GM18858 (cell line): ENCODE data around the gene KLHL17.

Source experiments
- ATAC-seq: cut with Tn5 transposase; IDR thresholded peaks from one replicate; pipeline ENCODE4 v1.9.1; 2021; ENCODE audit not compliant: unreplicated experiment

The KLHL17 gene

GRCh38 chr1:921011-921837 lies 39.2 kb upstream of the KLHL17 start:
- no peak for ATAC-seq

DNA sequence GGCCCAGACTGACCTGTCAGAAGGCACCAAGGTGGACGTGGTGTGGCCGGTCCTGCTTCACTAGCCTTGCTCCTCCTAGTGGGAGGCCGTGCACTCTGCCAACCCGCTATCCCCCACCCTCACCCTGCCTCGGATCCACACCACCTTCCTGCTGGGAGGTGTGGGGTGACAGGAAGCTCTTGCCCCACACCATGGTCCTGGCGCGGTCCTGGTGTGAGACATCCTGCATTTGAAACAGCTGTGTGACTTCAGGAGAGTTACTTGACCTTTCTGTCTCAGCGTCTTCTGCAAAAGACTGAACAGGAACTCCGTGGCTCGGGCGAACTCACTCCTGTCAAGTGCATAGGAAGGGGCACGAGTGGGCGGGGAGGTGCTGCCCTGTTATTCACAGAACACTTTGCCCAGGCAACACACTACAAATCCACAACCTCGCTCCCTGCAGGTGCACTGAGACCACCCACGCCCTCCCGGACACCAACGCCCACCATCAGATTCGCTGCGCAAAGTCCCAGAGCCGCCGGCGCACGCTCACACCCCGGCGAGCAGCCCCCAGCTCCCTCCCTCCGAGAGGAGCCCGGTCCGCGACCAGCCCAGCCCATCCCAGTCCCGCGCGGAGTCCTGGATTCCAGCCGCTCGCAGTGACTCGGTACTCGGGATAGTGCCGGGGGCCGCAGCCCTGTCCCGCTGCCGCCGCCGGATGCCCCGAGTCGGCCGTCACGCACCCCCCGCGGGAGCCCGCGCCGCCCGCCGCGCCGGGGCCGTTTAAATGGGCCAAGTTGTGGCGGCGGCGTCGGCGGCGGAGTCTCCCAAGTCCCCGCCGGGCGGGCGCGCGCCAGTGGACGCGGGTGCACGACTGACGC lies 37.0 kb upstream of the KLHL17 start, which contains the start of gene SAMD11:
Gene SAMD11 (plus strand): TSS at position 793 of the 860 bp plus-strand sequence. CDS start 509 bp downstream, outside the sequence.
- ATAC-seq = no peak

DNA sequence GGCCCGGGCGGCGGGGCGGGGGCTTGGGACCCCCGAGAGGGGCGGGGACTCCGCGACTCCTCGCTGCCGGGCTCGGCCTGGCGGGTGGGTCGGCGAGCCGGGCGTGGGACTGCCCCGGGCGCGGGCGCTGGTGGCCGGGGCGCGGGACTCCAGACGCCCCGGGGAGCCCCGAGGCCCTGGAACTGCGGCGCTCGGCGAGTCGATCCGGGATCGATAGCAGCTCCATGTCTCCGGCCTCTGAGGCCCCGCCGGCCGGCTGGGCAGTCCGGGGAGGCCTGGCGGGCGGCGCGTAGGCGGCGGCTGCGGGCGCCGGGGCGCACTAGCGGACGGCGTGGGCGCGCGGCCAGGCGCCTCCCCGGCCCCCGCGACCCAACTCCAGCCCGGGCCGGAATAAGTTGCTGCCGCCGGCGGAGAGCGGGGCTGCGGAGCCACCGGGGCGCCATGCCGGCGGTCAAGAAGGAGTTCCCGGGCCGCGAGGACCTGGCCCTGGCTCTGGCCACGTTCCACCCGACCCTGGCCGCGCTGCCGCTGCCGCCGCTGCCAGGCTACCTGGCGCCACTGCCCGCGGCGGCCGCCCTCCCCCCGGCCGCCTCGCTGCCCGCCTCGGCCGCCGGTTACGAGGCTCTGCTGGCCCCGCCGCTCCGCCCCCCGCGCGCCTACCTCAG lies 36.3 kb upstream of the KLHL17 start:
- no peak for ATAC-seq

DNA sequence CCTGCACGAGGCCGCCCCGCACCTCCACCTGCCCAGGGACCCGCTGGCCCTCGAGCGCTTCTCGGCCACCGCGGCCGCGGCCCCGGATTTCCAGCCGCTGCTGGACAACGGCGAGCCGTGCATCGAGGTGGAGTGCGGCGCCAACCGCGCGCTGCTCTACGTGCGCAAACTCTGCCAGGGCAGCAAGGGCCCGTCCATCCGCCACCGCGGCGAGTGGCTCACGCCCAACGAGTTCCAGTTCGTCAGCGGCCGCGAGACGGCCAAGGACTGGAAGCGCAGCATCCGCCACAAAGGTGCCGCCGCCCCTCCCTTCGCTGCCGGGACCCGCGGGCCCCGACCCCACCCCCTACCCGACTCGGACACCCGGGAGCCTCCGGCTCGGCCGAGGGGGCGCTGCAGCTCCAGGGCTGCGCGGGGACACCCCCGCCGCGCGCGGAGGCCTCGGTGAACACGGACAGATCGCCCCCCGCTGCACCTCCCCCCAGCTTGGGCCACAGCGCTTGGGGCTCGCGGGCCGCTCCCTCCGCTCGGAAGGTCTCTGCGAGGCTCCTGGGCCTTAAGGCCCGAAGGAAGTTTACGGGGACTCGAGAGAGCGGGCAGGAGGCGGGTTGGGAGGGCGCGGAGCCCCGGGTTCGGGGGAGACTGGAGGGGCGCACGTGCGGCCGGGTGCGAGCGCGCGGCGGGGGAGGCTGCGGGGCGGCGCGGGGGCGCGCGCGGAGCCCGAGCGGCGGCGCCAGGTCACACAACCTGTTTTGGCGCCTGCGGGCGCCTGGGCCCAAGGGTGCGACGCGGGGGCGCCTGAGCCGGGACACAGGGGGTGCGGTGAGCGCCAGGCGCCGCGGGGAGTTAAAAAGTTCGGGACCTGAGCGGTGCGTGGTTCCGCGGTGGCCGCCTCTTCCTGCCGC lies 35.5 kb upstream of the KLHL17 start:
- ATAC-seq = no peak

GRCh38 chr1:925561-926421 lies 34.6 kb upstream of the KLHL17 start:
- ATAC-seq = no peak

DNA sequence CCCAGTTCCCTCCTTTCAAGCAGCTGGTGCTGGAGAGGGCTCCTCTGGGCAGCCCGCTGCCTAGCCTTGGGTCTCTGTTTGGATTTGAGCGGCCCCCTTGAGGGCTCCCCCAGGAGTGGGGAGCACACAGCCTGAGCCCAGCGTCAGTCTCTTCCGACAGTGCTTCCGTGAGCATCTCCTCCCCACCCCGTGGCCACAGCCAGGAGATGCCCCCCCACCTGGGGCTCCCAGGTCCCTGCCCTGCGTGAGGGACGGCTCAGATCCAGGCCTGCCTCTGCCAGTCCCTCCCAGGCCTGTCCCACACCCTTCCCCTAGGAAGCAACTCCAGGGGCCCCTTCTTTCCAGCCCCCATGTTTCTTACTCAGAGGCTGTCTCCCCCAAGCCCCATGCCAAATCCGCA lies 33.1 kb upstream of the KLHL17 start:
- ATAC-seq = no peak

DNA sequence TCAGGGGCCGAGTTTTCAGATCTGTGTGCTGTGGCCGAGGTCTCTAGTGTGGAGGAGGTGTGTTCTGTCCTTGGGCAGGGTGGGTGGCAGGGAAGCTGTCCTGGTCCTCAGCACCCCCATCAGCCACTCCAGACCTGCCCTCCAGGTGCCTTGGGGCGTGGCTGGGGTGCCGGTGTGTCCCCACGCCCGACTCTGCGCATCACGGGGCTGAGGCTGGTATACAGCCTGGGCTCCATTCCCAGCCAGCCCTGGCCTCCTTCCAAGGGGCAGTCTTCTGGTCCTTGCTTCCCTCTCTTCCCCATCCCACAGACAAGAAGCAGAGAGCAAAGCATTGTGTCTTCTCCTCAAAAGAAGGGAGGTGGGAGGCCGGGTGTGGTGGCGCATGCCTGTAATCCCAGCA lies 32.6 kb upstream of the KLHL17 start:
- no peak for ATAC-seq

DNA sequence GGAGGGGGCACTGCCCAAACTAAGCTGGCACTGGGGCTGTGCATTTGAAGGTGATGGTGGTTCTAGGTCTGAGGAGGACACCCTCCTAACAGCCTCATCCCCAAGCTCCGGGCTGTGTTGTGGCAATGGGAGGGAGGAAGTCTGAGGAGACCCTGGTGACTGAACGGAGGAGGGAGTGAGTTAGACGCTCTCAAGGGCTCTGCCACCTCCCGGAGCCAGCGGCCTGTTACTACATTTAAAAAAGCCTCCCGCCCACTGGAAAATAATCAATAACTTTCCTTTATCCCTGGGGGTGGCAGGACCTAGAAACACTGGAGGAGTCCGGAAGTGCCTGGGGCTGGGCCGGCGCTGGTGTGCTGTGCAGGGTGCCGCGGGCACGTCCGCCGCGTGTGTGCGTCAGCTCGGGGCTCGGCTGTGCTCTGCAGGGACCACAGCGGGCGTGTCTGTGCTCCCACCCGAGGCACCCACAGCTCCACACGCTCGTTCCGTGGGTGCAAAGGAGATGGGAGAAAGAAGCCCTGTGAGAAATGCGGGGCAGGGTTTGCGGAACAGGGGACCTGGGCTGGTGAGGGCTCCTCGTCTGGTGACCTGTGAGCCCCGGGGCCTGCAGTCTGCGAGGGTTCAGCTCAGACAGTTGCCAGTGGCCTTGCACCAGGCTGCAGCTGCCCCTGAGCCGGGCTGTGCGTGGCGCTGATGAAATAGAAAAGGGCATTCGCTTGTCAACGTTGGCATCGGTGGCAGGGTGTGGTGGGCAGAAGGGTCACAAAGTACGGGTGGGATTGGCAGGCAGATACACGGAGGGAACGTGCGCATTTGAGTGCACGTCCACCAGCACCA lies 31.3 kb upstream of the KLHL17 start:
- ATAC-seq = no peak

DNA sequence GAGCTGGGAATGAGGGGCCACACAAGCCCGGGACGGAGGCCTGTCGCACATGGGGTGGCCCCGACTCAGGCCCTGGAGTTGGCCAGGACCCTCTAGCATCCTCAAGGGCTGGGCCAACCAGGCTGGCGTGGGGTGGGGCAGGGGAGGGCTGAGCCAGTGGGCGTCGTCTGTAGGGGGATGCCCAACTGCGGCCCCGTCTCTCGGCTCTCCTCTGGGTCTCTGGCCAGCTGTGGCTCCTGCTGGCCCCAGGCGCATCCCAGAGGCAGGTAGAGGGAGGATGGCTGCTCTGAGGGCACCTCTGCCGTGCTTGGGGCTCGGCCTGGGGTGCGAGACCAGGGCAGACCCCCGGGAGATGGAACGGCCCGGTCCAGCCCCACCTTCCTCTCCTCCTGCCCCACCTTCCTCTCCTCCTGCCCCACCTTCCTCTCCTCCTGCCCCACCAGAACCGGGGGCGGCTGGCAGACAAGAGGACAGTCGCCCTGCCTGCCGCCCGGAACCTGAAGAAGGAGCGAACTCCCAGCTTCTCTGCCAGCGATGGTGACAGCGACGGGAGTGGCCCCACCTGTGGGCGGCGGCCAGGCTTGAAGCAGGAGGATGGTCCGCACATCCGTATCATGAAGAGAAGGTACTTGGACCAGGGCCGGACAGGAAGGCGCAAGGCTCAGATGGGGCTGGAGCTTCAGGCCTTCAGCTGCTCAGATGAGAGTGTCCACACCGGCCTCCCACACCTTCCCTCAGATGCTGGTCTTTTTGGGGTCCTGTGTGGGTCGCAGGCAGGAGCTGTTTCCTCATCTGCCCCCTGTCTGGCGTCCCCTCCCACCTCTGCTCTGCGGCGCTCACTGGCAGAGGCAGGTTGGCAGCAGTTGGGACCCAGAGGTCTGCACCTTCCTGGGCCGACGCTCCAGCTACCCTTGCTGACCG lies 30.4 kb upstream of the KLHL17 start:
- no peak for ATAC-seq

DNA sequence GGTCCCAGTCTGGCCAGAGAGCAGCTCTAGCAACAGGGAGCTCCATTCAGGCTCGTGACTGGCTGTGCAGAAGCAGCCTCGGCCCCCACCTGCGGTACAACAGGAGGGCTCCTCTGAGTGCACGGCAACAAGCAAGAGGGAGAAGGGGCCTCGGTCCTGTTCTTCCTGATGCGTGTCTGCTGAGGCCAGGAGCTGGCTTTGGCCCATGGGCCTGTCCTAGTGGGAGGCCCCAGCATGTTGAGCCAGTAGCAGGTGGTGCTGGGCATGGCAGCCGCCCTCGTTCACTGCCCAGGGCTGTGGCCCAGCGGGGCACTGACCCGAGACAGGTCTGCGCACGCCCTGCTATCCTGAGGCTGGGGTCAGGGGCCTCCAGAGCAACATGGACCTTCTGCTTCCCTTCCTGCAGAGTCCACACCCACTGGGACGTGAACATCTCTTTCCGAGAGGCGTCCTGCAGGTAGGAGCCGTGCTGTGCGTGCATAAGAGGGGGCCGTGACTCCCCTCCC lies 29.7 kb upstream of the KLHL17 start:
- ATAC-seq = no peak

DNA sequence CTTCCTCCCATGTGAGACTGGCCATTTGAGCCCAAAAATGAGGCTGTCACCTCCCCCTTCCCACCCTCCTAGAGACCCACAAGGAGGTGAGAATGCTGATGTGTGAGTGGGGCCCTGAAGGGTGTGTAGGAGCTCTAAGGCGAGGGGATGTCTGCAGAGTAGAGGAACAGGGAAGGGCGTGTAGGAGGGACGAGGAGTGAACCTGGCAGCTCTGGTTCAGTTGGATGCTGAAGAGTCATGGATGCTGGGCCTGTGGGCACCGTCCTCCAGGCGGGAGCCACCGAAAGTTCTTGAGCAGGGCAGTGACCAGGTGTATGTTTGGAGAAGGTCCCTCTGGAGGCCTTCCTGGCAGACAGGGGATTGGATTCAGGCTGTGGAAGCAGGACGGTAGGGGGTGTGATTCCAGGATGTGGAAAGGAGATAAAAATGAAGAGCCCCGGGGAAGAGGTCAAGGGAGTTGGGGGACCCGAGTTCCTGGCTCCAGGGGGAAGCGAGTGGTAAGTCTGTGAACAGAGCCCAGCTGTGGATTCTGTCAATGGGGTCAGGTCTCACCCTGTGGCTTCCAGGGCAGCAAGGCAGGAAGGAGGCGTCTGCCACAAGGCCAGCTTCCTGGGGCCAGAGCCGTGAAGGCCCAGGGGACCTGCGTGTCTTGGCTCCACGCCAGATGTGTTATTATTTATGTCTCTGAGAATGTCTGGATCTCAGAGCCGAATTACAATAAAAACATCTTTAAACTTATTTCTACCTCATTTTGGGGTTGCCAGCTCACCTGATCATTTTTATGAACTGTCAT lies 28.8 kb upstream of the KLHL17 start:
- ATAC-seq = no peak

DNA sequence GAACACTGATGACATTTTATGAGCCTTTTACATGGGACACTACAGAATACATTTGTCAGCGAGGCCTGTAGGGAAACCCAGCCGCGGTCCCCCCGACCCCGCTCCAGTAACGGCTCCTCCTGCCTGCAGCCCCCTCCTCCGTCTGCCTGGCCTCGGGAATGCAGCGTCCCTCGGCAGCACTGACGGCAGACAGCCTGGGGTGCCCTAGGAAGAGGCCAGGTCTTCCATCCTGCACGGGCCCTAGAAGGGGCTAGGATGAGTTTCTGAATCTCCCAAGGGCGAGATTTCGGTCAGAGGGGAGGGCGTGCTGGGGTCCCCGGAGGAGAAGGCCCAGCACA lies 28.2 kb upstream of the KLHL17 start:
- ATAC-seq = no peak

DNA sequence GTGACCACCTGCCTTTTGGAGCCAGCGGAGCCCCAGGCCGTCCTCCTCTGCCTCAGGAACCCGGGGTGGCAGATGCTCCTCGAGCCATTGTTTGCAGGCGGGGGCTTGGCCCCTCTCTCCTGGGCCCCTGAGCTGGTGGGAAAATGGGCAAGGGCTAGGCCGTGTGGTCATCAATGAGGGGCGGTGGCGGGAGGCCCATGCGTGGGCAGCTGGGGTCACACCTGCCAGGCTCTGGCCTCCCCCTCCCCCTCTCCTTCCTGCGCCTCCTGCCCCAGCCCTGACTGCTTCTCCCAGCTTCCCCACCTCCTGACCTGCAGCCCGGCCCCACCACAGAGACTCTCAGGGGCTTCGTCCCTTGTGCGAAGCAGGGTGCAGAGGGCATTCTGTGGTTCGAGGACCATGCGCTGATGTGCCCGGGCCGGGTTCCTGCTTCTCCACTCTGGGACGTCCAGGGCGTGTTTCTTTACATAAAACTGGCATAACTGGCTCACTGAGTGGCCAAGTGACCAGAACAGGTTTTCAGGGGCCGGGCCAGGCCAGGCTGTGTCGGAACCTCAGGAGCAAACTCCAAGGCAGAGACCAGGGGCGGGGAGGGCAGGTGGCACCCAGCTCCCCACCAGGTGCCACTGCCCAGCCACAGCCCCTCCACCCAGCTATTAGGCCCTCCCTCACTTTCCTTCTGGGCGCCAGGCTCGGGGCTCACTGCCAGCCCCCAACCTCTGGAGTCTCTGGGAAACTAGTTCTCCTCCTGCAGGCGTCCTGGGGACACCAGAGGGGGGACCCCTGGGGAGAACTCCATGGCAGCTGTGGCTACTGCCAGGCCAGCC lies 27.4 kb upstream of the KLHL17 start:
- ATAC-seq = no peak

DNA sequence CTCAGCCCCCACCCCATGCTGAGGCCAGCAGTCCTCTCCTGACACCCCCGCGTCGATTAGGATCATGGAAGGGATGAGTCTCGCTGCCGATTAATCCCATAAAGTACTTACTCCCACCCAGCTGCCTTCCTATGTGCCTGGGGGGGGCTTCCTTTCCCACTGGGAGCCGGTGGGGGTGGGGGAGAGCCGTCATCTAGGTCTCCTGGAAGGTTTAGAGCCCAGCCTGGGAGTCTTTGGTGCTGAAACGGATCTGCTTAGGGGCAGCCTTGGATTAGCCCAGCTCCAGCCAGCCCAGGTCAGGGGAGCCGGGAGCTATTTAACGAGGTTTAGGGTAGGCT lies 26.8 kb upstream of the KLHL17 start:
- ATAC-seq = no peak

GRCh38 chr1:934991-935750 lies 25.2 kb upstream of the KLHL17 start:
- ATAC-seq = no peak
